ENCODE results near the gene OLFML2A. TPM values are rescaled to one million over a fixed set of nuclear protein-coding genes. Genes with fewer than 3 reads are reported as not detected.
A peak's percentile ranks its signal among the peaks of the same experiment; 100 is the strongest.
"Not testable (repeated sequence)": the region's sequence is repeated elsewhere in the genome, so short reads cannot be mapped to it uniquely, and the experiment has no call there.

The OLFML2A gene
- total RNA-seq, 1 experiment from 2014 or later: 31.2 TPM

GRCh38 chr9:124761196-124761595 lies 15.7 kb upstream of the OLFML2A start:
- no peak for DNase-seq (ENCODE audit: low read depth)

- no peak for DNase-seq (ENCODE audit: low read depth)
These were observed 15.2 kb upstream of the OLFML2A start for GRCh38 chr9:124761710-124762109.

DNA sequence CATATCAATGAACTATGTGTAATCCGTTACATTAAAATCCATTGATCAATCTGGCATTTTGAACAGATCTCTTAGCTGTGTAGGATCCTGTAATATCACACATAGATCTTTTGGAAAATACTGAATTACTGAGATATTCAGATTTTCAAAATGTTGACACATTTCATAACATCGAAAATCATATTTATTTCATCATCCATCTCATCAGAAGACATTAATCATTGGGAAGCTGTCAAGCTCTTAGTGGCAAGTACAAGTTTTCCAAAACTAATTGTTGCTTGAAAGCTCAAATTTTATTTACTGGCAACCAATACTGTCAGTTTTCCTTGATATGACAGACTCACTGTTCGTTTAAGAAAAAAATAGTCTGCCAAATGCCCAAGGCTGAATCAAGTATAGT lies 14.3 kb upstream of the OLFML2A start:
- DNase-seq (ENCODE audit: low read depth): no peak

DNA sequence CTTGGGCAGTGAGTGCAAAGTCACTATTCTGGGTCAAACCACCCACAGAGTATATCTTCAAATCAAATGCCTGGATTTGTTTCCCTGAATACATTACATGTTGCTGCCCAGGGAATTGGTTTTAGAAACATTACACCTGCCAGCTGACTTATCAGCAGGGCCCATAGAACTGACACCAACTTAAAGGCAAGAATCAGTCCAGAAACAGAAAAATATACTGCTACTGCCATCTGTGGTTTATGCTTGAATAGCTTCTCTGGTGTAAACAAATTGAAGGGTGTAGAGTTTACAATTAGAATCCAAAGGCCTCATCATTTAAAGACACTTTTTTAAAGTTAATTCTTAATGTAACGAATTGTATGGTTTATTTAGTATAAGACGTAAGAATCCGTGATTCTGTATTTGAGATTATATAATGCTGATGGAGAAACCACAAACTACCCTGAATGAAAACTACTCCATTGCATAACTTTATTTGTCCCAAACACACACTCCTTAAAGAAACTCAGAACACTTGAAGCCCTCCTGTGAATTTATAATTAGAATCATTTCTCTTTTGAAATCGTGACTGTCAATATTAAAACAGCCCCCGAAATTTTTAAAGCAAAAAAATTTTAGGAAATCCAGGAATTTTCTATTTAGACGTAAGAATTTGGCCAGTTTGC lies 12.0 kb upstream of the OLFML2A start:
- DNase-seq (ENCODE audit: low read depth): no peak

DNA sequence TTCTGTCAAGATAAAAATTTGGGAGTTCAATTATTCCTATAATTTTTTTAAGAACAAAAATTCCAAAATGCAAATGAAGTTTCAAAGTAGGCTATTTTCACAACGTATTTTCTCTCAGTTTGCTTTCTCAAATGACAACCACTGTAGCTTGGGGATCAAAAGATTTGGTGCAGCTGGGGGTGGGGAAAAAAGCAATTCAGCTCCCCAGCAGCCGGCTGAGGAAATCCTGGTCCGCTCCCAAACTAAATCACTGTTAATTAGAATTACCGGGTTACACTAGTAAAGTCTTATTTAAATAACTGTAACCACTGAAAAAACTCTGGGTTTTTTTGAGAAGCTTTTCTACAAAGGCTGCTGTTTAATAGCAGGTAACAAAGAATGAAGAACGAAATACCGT lies 11.5 kb upstream of the OLFML2A start:
- no peak for DNase-seq (ENCODE audit: low read depth)

GRCh38 chr9:124766326-124766725 lies 10.6 kb upstream of the OLFML2A start:
- no peak for DNase-seq (ENCODE audit: low read depth)

GRCh38 chr9:124766815-124767554 lies 9.9 kb upstream of the OLFML2A start:
- no peak for DNase-seq (ENCODE audit: low read depth)

DNA sequence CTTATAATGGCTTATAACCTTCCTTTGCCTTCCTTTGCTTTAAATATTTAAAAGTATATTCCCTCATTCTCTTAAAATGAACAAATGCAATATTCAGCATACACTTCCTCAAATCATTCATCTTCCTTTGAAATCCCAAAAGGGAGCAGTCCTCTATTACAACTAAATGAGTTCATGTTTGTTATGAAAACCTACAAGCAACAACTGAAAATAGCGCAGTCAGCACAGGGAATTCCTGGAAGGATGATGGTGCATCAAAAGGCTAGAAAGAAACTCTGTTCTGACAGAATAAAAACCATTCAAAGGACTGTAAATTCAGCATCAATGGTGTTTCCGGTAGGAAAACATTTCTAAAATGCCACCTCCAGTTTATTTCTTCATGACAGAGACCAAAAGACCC lies 9.1 kb upstream of the OLFML2A start:
- no peak for DNase-seq (ENCODE audit: low read depth)

GRCh38 chr9:124768334-124768733 lies 8.6 kb upstream of the OLFML2A start:
- DNase-seq (ENCODE audit: low read depth): no peak

GRCh38 chr9:124768750-124769548 lies 8.0 kb upstream of the OLFML2A start:
- DNase-seq (ENCODE audit: low read depth): no peak

DNA sequence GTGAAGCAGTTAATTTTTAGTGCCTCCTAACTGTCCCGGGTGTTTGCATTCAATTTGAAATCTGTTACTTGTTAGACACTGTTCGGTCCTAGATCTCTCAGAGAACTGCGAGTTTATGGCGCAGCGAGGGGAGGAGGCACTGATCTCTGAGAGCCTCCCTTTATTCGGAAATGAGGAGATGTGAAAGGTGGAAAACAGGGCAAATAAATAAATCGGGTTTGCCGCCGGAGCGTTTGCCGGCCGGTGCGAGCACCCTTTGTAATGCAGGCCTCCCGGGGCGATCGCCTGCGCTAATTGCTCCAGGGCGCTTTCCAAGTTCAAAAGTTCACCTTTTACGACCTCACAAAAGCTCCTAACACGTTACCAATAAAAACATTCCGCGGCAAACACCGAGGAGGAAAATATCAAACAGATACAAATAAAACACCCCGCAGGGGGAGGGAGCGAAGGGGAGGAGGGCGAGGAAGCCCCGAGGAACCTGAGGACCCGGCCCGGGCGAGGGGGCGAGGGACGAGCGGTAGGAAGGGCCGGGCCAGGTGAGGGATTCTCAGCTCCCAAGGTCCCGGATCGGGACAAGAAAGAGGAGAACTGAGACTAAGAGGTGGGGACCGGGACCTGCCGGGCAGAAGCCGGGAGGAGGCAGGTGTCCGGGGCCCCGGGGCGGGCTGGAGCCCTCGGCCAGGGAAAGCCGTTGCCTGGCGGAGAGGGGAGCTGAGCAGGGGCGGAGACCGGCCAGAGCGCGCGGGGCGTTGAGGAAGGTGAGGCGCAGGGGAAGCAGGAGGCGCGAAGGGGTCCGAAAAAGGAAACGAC lies 7.2 kb upstream of the OLFML2A start:
- DNase-seq (ENCODE audit: low read depth): no peak

GRCh38 chr9:124770359-124771020 lies 6.4 kb upstream of the OLFML2A start:
- DNase-seq (ENCODE audit: low read depth): no peak

GRCh38 chr9:124771021-124771866 lies 5.7 kb upstream of the OLFML2A start, which contains the start of gene NR6A1:
Gene NR6A1, minus strand, starts transcription at chr9:124771311.
- peak; percentile 94 for DNase-seq (ENCODE audit: low read depth)

DNA sequence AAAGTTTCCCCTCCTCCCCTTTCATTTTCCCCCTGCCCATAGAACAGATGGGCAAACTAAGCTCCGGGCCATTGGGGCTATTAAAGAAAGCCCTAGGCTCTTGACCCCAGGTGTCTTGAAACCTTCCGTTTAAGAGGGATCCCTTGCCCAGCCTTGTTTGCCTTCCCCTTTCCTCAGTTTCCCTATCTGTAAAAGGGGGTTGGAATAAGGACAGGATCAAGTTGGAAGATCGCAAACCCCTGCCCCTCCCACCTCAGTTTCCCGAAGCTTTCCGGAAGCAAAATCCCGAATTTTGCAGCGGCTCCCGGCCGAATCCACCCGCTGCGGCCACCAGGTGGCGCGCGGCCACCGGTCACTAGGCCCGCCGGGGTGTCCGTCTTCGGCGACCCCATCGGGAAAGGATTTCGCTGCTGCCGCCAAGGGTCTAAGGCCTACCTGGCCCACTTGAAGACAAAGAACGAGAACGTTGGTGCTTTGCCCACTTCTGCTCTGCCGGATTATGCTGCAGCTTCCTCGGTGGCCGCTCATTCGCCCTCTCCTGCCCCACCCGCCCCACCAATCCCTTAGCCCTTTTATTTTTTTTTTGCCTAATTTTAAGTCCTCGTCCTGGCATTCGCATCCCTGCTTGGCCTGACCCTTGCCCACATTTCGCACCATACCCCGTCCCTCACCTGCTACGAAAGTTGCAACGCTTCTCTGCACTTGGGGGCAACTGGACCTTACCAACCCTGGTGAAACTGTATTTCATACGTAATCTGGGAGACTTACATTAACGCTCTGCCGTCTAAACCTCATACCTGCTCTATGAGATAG lies 4.9 kb upstream of the OLFML2A start:
- peak; percentile 68 for DNase-seq (ENCODE audit: low read depth)

DNA sequence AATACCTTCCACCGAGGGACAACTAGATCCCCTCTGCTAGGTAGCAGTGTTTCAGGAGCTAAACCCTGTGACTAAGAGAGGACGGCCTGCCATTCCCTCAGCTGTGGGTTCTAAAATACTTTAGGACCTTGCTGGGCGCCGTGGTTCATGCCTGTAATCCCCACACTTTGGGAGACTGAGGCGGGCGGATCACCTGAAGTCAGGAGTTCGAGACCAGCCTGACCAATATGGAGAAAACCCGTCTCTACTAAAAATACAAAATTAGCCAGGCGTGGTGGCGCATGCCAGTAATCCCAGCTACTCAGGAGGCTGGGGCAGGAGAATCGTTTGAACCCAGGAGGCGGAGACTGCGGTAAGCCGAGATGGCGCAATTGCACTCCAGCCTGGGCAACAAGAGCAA lies 4.1 kb upstream of the OLFML2A start:
- not testable (repeated sequence) for DNase-seq (ENCODE audit: low read depth)

DNA sequence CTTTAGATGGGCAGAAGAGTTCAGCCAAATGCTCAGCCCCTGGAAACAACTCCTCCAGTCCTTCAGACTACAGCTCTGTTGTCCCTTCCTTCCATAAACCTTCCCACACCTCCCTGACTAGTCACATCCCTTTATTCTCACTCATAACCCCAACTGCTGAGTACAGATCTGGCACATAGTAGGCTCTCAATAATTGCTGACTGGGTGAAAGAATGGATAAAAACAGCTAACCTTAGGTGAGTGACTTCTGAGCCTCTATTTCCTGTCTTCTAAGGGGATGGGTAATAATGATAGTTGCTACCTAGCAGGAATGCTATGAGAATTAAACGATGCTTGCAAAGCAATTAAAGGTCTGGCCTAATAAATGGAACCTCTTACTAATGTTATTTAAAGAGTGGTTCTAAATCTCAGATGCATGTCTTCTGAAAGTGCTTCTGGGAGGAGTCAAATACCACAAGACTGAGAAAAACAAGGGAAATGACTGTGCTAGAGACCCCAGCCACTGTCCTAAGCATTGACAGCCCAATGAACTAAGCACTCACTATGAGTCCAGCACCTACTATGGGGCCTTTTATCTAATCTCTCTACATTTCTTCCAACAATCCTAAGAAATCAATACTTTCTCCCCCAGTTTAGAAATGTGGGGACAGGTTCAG lies 3.3 kb upstream of the OLFML2A start:
- DNase-seq (ENCODE audit: low read depth): no peak

GRCh38 chr9:124774129-124774978 lies 2.6 kb upstream of the OLFML2A start:
- peak; percentile 72 for DNase-seq (ENCODE audit: low read depth)

- no peak for DNase-seq (ENCODE audit: low read depth)
These were observed 347 bp upstream of the OLFML2A start for GRCh38 chr9:124776618-124776953.

Data from RPMI7951 (cell line).